GM19240 (cell line): ENCODE results near the gene CACNA1S.

Experiments used
- DNase-seq: peaks from one replicate; pipeline ENCODE4 v3.0.0; 2011; ENCODE audit warnings: low spot score; ENCODE audit not compliant: insufficient read length

CACNA1S gene

DNA sequence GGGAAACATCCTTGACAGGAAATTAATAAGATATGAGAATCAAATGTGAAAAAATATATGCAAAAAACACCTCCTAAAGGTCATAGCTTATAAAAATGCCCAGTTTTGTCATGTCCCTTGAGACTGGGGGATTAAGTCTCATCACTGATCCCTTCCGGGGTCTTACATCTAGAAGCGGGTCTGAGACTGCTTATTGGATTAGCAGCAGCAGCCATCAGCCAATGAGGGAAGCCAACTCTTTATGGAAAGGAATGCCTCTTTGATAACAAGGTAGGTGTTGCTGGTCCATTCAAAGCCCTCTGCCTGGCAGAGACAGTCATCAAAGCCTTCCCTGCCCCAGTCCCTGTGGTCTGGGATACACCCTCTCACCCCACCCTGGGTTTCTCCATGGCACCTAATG lies 3.9 kb upstream of the CACNA1S start:
- no peak for DNase-seq

DNA sequence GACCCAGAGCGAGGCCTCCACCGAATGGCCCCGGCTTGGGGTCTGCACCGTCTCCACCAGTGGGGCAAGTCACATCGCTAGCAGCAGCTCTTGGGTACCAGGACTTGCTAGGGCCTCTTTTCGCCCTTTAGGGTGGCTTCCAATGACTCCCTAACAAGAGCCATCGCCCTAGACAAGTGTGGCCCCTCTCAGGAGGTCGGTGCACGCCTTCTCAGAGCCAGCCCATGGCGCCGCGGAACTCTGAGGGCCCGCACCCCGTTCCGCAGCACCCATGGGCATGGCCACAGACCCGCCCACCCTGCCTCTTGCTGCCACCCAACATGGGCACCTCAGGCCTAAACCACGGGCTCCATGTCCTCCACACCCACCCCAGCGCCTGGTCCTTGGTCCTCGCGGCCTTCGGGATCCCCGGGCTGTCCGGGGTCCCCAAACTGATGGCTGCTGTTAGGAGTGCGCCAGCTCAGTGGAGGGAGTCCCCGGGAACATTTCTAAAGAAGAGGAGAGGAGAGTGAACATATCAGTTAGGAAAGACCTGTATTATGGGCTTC lies 3.2 kb upstream of the CACNA1S start:
- no peak for DNase-seq

DNA sequence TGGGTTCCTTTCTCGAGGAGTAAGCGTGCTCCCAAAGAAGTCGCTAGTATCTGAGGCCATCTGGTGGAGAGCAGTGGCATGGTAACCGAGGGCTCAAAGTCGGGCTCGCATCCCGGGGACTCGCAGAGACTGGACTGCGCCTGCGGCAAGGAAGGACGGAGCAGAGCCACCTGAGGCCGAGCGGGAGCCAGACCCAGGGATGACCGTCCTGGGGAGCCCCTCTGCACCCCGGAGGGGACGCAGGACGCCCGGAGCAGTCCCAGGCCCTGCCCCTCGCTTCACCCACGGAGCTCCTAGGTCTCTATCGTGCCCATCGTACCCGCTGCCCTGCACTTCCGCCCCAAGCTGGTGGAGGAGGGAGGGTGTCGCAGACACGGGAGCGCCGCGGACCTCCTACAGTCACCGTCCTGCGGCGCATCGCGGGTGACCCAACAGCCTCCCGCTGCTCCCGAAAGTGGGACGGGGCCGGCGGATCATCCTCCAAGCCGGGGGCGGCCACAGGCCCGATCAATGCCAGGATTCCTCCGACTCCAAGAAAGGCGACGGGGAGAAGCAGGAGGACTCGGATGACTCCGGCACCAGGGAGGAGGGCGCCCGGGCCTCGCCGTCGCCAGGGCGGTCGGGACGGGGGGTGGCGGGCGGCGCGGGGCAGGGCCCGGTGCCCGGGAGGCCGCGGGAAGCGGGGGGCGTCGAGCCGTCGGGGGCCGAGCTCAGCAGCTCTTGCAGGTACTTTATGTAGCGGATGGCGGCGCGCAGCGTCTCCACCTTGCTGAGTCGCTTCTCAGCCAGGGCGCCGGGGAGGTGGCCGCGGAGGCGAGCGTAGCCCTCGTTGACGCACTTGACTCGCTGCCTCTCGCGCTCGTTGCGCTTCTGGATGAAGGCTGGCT lies 2.3 kb upstream of the CACNA1S start:
- DNase-seq: peak; percentile 91

DNA sequence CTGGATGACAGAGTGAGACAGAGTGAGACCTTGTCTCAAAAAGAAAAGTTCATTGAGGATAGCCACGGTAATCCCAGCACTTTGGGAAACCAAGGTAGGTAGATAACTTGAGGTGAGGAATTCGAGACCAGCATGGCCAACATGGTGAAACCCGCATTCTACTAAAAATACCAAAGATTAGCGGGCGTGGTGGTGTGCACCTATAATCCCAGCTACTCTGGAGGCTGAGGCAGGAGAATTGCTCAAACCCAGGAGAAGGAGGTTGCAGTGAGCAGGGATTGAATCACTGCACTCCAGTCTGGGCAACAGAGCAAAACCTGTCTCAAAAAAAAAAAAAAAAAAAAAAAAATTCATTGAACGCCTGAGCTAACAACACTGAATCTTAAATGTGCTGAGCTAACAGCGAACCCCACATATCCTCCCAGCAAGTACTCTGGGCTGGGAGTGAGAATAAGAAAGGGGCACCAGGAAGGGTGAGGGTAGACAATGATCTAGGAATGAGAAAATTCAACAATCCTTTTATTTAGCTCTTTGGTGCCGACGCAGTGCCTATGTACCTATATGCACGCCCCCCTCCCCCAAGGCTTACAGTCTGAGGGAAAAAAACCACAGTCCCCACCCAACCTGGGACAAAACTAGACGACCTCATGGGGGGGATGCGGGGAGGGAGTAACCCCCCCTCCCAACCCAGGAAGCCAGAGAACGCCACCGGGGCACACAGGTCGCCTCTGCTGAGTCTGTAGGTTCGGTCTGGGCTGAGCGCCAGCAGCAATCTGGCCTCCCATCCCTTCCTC lies 1.4 kb upstream of the CACNA1S start:
- no peak for DNase-seq

DNA sequence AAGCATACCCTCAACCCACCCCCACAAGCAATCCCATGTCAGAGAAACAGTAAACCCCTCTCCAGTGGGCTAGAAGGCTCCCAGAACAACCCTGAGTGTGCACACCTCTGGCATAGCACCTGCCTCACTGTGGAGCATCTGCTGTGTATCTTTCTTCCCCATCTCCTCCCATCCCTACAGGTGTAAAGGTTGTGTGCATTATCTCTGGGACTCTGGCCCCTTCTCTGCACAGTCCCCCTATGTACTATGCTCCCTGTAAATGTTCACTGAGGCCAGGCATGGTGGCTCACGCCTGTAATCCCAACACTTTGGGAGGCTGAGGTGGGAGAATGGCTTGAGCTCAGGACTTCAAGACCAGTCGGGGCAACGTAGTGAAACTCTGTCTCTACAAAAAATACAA lies 700 bp upstream of the CACNA1S start:
- no peak for DNase-seq

DNA sequence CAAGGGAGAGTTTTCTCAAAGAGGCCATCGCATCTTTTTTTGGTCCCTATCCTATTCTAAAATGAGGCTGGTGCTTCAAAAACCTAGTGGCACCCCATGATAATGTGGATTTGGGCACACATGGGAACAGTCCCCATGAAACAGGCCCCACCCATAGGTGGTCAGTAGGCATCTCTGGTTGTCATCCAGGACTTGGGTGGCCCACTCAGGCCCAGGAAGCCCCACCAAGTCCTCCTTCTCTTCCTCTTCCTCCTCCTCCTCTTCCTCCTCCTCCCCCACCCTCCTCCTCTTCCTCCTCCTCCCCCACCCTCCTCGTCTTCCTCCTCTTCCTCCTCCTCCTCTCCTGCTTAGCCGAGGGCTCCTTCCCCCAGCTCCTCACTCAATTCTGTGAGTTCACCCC lies 554 bp downstream of the CACNA1S start:
- DNase-seq: no peak

DNA sequence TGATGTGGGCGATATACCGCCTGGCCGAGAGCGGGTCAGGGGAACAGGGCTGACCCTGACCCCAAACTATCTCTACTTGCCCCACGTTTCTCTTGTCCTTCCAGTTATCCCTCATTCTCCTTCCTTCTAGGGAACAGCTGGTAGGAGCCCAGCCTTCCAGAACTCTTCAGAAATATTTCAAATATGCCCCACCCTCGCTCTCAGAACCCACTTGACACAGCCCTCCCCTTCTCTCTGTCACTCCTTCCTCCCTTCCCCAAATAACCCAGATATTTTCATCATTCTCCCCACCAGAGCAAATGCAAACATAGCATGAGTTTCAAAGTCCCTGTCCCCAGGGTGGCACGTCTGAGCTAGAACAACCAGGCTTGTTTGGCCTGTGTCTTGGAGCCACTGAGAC lies 1.1 kb downstream of the CACNA1S start:
- DNase-seq: no peak

DNA sequence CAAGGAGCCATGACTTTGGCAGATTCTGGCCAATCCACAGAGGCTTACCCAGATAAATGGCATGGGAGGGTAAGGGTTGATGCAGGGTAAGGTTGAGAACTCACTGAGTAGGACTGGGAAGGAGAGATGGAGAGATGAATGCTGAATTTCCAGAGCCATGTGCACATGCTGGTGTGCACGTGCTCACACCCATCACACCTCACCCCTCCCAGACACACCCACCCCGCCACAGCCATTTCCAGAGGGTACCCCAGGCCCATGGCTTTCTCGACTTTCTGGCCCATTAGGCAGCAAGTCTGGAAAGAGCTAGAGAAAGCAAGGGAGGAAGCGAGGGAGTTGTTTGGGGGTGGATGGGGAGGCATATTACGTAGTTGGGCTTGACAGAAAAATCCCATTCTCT lies 1.6 kb downstream of the CACNA1S start:
- DNase-seq: no peak

DNA sequence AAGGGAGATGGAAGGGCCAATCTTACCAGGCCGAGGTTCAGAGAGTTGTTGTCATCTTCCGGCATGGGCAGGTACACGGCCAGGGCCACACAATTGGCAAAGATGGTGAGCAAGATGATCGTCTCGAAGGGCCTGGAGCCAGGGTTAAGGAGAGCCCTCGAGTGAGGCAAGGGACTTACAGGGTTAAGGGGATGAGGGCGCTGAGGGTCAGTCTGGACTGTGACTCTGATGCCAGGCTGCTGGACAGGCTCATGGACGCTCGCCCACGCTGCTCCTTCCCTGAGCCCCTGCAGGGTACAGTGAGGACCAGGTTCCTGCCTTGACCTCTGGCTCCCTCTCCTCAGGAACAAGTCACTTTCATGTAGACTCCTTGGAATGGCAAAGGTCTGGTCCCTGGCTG lies 2.1 kb downstream of the CACNA1S start:
- DNase-seq: no peak

DNA sequence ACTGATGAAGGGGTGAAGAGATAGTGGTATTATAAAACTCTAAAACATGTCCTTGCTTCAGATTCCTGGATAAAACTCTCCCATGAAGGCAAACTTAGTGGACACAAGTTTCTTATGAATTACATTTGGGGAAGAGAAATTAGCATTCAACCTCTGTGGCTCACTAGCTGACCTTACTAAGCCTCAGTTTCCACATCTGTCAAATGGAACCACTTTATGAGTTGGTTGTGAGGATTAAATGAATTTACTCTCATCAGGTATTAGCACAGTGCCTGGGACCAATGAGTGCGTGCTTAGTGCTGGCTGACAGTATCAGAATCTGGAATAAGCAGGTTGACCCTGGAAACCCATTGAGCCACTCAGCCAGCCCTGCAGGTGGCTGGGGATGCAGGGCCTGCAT lies 2.6 kb downstream of the CACNA1S start:
- DNase-seq: no peak

DNA sequence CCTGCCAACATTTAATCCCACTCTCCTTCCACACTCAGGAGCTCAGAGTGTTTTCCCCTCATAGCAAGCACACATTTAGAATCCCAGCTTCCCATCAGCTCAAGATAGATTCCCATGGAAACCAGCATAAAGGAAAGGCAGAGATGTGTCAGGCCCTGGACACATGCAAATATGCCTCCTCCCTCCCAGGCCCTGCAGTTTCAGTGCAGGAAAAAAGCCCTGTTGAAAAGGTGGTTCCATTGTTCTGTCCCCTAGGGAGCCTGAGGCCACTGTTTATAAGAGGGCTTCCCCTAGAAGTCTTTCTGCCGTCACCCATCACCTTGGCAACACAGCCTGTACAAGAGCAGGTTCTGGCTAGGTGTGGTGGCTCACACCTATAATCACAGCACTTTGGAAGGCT lies 3.6 kb downstream of the CACNA1S start:
- no peak for DNase-seq

DNA sequence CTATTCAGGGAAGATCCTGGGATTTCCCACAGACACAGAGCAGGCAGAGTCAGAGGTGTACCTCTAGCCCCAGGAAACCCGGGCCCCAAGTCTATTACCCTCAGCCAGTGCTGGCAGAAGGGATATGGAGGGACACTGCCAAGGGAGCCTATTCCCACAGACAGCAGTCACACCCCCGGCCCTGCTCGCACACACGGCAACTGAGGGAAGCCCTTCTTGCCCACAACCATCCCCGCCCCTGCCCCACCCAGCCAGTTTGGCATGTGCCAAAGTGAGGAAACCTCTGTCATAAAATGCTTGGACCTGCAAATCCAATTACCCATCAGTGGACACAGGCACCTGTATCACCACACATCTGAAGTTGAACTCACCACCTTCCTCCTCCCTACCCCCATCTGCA lies 6.5 kb downstream of the CACNA1S start:
- DNase-seq: no peak

DNA sequence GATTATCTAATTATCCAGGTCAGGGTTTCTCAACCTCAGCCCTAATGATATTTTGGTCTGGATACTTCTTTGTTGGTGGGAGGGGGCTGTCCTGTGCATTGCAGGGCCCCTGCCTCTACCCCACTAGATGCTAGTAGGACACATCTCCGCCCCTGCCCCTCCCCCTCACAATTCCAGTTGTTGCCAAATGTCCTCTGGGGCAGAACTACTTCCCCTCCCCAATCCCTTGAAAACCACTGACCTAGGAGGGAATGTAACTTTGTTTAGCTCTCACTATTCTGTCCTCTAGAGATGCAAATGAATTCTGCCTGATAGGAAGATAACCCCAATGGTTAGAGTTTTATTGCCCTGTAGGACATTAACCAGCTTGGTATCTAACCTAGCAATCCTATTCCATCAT lies 8.1 kb downstream of the CACNA1S start:
- DNase-seq: no peak

DNA sequence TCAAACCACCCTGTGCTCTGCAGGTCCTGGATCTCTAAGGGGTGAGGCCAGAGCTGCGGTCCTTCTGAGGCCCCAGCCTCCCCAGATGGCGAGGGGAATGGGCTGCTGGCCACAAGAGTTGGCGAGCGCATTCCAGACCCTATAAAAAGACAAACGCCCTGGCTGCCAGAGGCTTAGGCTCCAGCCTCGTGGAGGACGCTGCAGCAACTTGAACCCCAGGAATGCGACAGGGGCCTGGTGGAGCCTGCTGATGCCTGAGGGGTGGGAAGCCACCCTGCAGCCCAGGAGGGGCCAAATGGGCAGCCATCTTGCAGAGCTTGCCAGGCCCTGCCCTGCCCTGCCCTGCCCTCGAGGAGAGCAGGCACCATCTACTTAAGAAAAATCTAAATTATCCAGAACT lies 8.6 kb downstream of the CACNA1S start:
- DNase-seq: no peak

DNA sequence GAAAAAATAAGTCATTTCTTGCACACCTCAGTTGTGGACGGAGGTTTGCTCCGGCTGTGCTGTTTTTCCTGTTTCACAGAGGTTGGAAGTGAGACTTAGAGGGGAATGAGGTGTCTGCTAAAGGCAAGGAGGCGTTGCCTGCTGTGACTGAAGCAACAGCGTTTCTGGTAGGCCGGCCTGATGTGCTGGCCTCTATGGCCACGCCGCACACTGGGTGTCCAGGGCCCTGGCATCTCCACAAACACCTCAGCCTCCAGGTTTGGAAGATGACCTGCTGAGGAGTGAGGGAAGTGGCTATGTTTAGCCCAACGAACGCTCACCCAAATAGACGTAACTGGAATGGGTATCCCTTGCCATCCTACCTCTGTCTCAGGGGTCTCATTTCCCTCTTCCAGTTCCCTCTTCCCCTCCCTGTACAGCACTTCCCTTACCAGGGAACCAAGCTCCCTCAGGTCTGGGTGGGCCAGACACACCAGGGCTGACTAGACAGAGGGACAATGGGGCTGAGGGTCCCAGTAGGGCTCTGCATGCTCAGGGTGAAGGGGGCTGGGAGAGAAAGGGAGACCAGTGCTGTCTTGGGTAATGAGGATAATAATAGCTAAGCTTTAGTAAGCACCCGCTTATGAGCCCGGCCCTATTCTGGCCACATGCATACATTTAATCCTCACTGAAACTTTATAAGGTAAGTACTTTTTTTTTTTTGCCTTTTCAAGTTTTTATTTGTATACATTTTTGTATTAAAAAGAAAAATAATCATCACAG lies 11.9 kb downstream of the CACNA1S start:
- DNase-seq: no peak

DNA sequence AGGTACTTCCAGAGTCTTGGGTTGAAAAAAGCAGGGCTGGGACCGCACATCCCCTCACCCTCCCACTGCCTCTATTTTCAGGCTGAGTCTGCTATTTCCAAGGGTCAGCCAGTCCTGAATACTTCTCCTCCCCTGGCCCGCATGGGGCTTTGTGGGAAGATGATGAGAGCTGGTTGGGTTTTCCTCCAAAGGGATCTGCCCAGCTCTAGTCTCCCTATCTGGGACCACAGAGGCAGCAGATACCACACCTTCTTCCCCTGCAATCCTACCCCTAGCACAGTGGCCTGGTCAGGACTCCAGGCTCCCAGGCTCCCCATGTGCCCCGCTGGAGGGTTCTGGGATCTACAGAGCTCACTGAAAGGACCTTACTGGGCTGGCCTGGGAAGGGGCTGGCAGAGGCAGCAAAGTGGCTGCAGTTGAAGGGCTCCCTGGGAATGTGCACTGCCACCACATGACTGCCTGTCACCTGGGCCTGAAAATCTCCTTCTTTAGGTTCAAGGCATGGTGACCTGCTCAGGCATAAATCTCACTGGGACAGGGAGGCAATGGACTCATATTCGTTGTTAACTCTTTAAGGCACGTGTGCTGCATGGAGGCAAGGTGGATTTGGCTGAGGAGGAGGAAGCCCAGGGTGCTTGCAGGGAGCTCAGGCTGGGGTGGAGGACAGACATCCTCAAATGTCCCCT lies 13.1 kb downstream of the CACNA1S start:
- DNase-seq: no peak

DNA sequence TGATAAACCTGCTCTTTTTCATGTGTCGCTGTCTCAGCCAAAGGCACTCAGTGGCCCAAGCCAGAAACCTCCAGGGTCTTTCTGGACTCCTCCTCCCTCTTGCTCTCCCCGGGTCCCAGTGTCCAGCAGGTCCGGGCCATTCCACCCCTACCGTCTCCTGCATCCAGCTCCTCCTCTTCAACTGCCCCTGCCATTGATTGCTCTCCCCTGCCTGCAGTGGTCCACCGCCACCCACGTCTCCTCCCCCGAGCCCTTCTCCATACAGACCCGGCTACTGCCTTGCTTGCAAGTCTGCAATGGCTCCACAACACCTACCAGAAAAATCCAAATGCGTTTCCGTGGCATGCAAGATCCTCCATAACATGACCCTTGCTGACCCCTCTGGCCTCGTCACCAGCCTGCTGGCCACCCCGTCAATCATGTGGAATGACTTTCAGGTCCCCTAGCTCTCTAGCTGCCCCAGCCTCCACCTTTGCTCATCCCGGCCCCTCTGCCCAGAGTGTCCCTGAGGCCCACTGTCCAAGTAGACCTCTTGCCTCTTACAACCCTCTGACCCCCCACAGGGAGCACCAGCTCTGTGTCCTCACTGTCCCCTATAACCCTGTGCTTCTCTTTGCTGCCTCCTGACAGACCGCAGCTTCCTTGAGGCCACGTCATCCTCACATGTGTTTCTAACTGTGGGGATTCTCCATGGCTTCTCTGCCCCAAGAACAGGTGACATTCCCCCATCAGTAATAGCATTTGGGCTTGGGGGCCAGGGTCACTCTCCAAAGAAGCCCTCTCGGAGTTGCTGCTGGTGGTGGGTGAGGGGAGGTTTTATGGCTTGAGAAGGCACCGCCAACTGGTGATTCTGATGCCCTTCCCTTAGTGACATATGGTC lies 15.0 kb downstream of the CACNA1S start:
- DNase-seq: no peak

DNA sequence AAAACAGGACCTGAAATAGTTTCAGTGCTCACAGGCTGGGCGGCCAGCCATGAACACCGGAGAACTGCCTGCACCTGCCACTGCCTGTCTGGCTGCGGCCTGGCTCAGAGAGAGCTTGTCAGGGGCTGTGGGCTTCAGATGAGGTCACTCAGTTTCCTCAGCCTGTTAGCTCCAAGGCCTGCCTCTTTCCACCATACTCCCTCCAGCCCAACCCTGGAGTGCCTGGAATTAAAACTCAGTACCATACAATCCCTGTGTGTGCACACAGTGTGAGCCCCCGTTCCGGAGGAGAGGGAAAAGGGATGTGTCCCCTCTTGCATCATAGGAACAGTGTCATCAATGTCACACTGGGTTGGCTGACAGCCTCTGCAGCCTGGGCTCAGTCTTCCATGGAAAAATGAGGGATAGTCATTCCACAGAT lies 16.2 kb downstream of the CACNA1S start:
- no peak for DNase-seq

DNA sequence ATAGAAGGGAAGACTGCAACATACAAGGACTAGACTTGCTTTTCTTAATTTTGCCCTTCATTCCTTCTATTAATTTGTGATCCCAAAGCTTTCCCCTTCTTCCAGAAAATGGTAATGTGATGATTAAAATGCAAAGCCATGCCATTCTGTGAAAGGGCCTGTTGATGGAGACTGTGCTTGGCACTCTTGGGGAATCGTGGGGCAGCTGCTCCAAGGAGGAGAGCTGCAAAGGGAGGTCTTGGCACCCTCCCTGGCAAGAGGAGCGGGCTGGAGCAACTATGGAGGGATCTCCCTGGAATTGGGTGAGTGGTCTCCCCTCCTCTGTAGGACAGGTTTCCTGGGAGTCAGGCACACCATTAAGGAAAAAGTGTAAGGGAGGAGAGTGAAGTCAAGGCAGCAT lies 16.6 kb downstream of the CACNA1S start:
- DNase-seq: no peak

DNA sequence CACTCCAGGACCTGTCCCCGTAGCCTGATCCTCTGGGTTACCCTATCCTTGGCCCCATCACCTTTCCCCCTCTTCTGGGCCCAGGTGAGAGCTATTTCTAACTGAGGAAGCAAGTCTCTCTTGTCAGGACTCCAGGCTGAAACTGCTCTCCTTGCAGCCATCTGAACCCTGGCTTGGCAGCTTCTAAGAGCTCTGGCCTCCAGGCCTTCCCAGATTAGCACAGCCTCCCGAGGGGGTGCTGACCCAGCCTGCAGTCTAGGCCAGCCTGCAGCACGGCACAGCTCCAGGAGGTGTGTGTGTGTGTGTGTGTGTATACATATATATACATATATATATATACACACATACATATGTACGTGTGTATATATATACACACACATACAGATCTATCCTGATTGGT lies 17.4 kb downstream of the CACNA1S start:
- no peak for DNase-seq
